Activated CD8-positive, alpha-beta T cell treated with anti-CD3 and anti-CD28 coated beads, Interleukin-2, amount 10 ng/mL, durations not matched to agents 7 days and 5 days (primary cell): ENCODE measurements around the gene RCCD1. TPM values are rescaled to one million over a fixed set of nuclear protein-coding genes. Genes with fewer than 3 reads are reported as not detected.
A peak's percentile ranks its signal among the peaks of the same experiment; 100 is the strongest.

Experiments used
- ATAC-seq: fragments of 150-1000 bp; cut with Tn5 transposase; one replicate; pipeline ENCODE4 v1.10.0; 2021; ENCODE audit warnings: moderate library complexity
- CTCF ChIA-PET: fragments of 350-600 bp; sonication (Branson Sonifier 250); formaldehyde crosslinking; loops from one replicate; lab custom pipeline; 2021; ENCODE audit warnings: antibody characterized with exemption; lab: Charles Lee
- POLR2A ChIA-PET: fragments of 350-600 bp; sonication (Branson Sonifier 250); formaldehyde crosslinking; loops from one replicate; lab custom pipeline; 2021; ENCODE audit warnings: antibody characterized with exemption; lab: Charles Lee
- DNase-seq: peaks from one replicate; pipeline ENCODE4 v3.0.0-alpha.2; 2020
- H3K27ac Mint-ChIP-seq: one replicate; pipeline ENCODE4 v1.8.0; 2021; ENCODE audit warnings: mild to moderate bottlenecking, mixed read lengths
- H3K27me3 Mint-ChIP-seq: one replicate; pipeline ENCODE4 v1.8.0; 2021; ENCODE audit warnings: low read depth, mixed read lengths
- H3K36me3 Mint-ChIP-seq: one replicate; pipeline ENCODE4 v1.8.0; 2021; ENCODE audit warnings: low read depth, mixed read lengths
- H3K4me1 Mint-ChIP-seq: one replicate; pipeline ENCODE4 v1.8.0; 2021; ENCODE audit warnings: low read depth, mixed read lengths
- H3K4me3 Mint-ChIP-seq: one replicate; pipeline ENCODE4 v1.8.0; 2021; ENCODE audit warnings: mild to moderate bottlenecking, mixed read lengths
- H3K9me3 Mint-ChIP-seq: one replicate; pipeline ENCODE4 v1.8.0; 2022; ENCODE audit warnings: mixed read lengths; ENCODE audit not compliant: insufficient read depth
- total RNA-seq, 2 experiments: library from RNA; stranded (reverse); gene quantifications; one replicate each; pipeline ENCODE4 v1.2.3, GENCODE V29; 2021

The RCCD1 gene
- total RNA-seq, 2 experiments from 2014 or later = 30.1 to 31.9 TPM

GRCh38 chr15:90911906-90912769 lies 42.5 kb upstream of the RCCD1 start:
- POLR2A ChIA-PET = no interaction called here
- H3K27ac Mint-ChIP-seq = no peak overlapping the region
- CTCF ChIA-PET = interaction anchor here (3.2 kb wide), 1 partner anchor 21 kb away, joined by 20 read pairs; the partner anchor contains the start of gene HDDC3
- peaks cover 67% of the 10 kb centered on the region for H3K36me3 Mint-ChIP-seq
- H3K27me3 Mint-ChIP-seq = no peaks in the 10 kb centered on the region
- ATAC-seq (no peak), DNase-seq (no peak)
- H3K4me3 Mint-ChIP-seq = no peak overlapping the region
- H3K4me1 Mint-ChIP-seq = no peaks in the 10 kb centered on the region
- H3K9me3 Mint-ChIP-seq = no peaks in the 10 kb centered on the region

GRCh38 chr15:90912770-90913075 lies 42.0 kb upstream of the RCCD1 start:
- Mint-ChIP-seq H3K4me3 (no peak overlapping the region), H3K27me3 (no peaks in the 10 kb centered on the region), H3K36me3 (peaks cover 67% of the 10 kb centered on the region), H3K27ac (no peak overlapping the region), H3K4me1 (no peaks in the 10 kb centered on the region), H3K9me3 (no peaks in the 10 kb centered on the region)
- POLR2A ChIA-PET = no interaction called here
- CTCF ChIA-PET = interaction anchor here (3.2 kb wide), 1 partner anchor 20 kb away, joined by 20 read pairs; the partner anchor contains the start of gene HDDC3
- ATAC-seq = no peak
- DNase-seq = no peak

GRCh38 chr15:90913398-90913944 lies 41.2 kb upstream of the RCCD1 start:
- ATAC-seq = no peak
- POLR2A ChIA-PET = interaction anchor here (0.6 to 2.0 kb wide), 4 partner anchors 9 to 241 kb away, joined by 3 to 7 read pairs (median 4); no protein-coding TSS in a partner anchor

GRCh38 chr15:90914305-90915080 lies 40.2 kb upstream of the RCCD1 start:
- peak overlapping the region; percentile 52 for H3K27ac Mint-ChIP-seq
- no peak overlapping the region for H3K4me3 Mint-ChIP-seq
- peaks cover 68% of the 10 kb centered on the region for H3K36me3 Mint-ChIP-seq

More at GRCh38 chr15:90913398-90913944, 41.2 kb upstream of the RCCD1 start:
- Mint-ChIP-seq H3K9me3 (no peaks in the 10 kb centered on the region), H3K4me3 (no peak overlapping the region), H3K4me1 (no peaks in the 10 kb centered on the region), H3K36me3 (peaks cover 69% of the 10 kb centered on the region), H3K27ac (peak overlapping the region; percentile 52), H3K27me3 (no peaks in the 10 kb centered on the region)
- CTCF ChIA-PET = interaction anchor here (3.2 kb wide), 1 partner anchor 19 kb away, joined by 20 read pairs; the partner anchor contains the start of gene HDDC3
- DNase-seq = no peak

GRCh38 chr15:90915216-90915807 lies 39.4 kb upstream of the RCCD1 start:
- Mint-ChIP-seq H3K9me3 (no peaks in the 10 kb centered on the region), H3K4me1 (no peaks in the 10 kb centered on the region), H3K4me3 (no peak overlapping the region), H3K27me3 (no peaks in the 10 kb centered on the region), H3K27ac (peak overlapping the region; percentile 69), H3K36me3 (peaks cover 68% of the 10 kb centered on the region)
- DNase-seq (no peak), ATAC-seq (no peak)
- CTCF ChIA-PET = interaction anchor here (3.2 kb wide), 1 partner anchor 18 kb away, joined by 20 read pairs; the partner anchor contains the start of gene HDDC3
- POLR2A ChIA-PET = interaction anchor here (0.6 kb wide), 1 partner anchor 714 kb away, joined by 5 read pairs; no protein-coding TSS in a partner anchor

More at GRCh38 chr15:90914305-90915080, 40.2 kb upstream of the RCCD1 start:
- POLR2A ChIA-PET = interaction anchor here (1.3 to 2.0 kb wide), 3 partner anchors 10 to 16 kb away, joined by 3 to 7 read pairs (median 5); no protein-coding TSS in a partner anchor
- ATAC-seq (no peak), DNase-seq (no peak)
- CTCF ChIA-PET = interaction anchor here (1.0 to 3.2 kb wide), 2 partner anchors 11 to 18 kb away, joined by 3 to 20 read pairs; partner anchors contain the start of genes HDDC3 and MAN2A2
- Mint-ChIP-seq H3K27me3 (no peaks in the 10 kb centered on the region), H3K9me3 (no peaks in the 10 kb centered on the region), H3K4me1 (no peaks in the 10 kb centered on the region)

GRCh38 chr15:90915808-90916440 lies 38.8 kb upstream of the RCCD1 start:
- Mint-ChIP-seq H3K4me3 (no peak overlapping the region), H3K36me3 (peaks cover 72% of the 10 kb centered on the region), H3K27me3 (no peaks in the 10 kb centered on the region), H3K4me1 (no peaks in the 10 kb centered on the region), H3K9me3 (no peaks in the 10 kb centered on the region), H3K27ac (no peak overlapping the region)
- DNase-seq (no peak), ATAC-seq (no peak)
- ChIA-PET POLR2A (interaction anchor here (0.6 kb wide), 1 partner anchor 714 kb away, joined by 5 read pairs; no protein-coding TSS in a partner anchor), CTCF (interaction anchor here (3.2 kb wide), 1 partner anchor 17 kb away, joined by 20 read pairs; the partner anchor contains the start of gene HDDC3)

GRCh38 chr15:90916461-90916860 lies 38.2 kb upstream of the RCCD1 start:
- ChIA-PET POLR2A (no interaction called here), CTCF (no interaction called here)
- H3K27ac Mint-ChIP-seq = no peak overlapping the region
- H3K9me3 Mint-ChIP-seq = no peaks in the 10 kb centered on the region
- no peaks in the 10 kb centered on the region for H3K27me3 Mint-ChIP-seq
- DNase-seq (no peak), ATAC-seq (no peak)
- H3K4me1 Mint-ChIP-seq = no peaks in the 10 kb centered on the region
- H3K4me3 Mint-ChIP-seq = no peak overlapping the region
- H3K36me3 Mint-ChIP-seq = peaks cover 75% of the 10 kb centered on the region

GRCh38 chr15:90917569-90917968 lies 37.1 kb upstream of the RCCD1 start:
- H3K9me3 Mint-ChIP-seq = no peaks in the 10 kb centered on the region
- POLR2A ChIA-PET = no interaction called here
- no peak for ATAC-seq

GRCh38 chr15:90918034-90918788 lies 36.5 kb upstream of the RCCD1 start:
- DNase-seq (no peak), ATAC-seq (no peak)
- Mint-ChIP-seq H3K36me3 (peaks cover 76% of the 10 kb centered on the region), H3K27me3 (no peaks in the 10 kb centered on the region), H3K4me1 (peaks cover 3% of the 10 kb centered on the region), H3K4me3 (no peak overlapping the region), H3K27ac (no peak overlapping the region), H3K9me3 (no peaks in the 10 kb centered on the region)
- ChIA-PET POLR2A (interaction anchor here (0.6 kb wide), 1 partner anchor 16 kb away, joined by 3 read pairs; no protein-coding TSS in a partner anchor), CTCF (interaction anchor here (1.1 to 2.0 kb wide), 2 partner anchors 14 kb away, joined by 5 to 9 read pairs; partner anchors contain the start of gene HDDC3)

More at GRCh38 chr15:90917569-90917968, 37.1 kb upstream of the RCCD1 start:
- Mint-ChIP-seq H3K27me3 (no peaks in the 10 kb centered on the region), H3K4me3 (no peak overlapping the region), H3K36me3 (peaks cover 80% of the 10 kb centered on the region), H3K27ac (no peak overlapping the region), H3K4me1 (no peaks in the 10 kb centered on the region)
- CTCF ChIA-PET = interaction anchor here (2.0 kb wide), 1 partner anchor 13 kb away, joined by 5 read pairs; no protein-coding TSS in a partner anchor
- no peak for DNase-seq

GRCh38 chr15:90918835-90919234 lies 35.8 kb upstream of the RCCD1 start:
- no peak overlapping the region for H3K4me3 Mint-ChIP-seq
- no peak for DNase-seq

More at GRCh38 chr15:90918835-90919234, 35.8 kb upstream of the RCCD1 start:
- POLR2A ChIA-PET = interaction anchor here (0.6 kb wide), 2 partner anchors 13 to 17 kb away, joined by 3 read pairs; no protein-coding TSS in a partner anchor
- Mint-ChIP-seq H3K36me3 (peaks cover 74% of the 10 kb centered on the region), H3K9me3 (no peaks in the 10 kb centered on the region), H3K27ac (no peak overlapping the region), H3K27me3 (no peaks in the 10 kb centered on the region), H3K4me1 (peaks cover 5% of the 10 kb centered on the region)
- CTCF ChIA-PET = interaction anchor here (1.1 to 2.0 kb wide), 2 partner anchors 13 to 14 kb away, joined by 5 to 9 read pairs; partner anchors contain the start of gene HDDC3
- no peak for ATAC-seq
